Measurements from ENCODE around the gene USP24.

USP24 gene

GRCh38 chr1:55194851-55195250 lies 20.3 kb downstream of the USP24 start:
- no peak for DNase-seq

DNA sequence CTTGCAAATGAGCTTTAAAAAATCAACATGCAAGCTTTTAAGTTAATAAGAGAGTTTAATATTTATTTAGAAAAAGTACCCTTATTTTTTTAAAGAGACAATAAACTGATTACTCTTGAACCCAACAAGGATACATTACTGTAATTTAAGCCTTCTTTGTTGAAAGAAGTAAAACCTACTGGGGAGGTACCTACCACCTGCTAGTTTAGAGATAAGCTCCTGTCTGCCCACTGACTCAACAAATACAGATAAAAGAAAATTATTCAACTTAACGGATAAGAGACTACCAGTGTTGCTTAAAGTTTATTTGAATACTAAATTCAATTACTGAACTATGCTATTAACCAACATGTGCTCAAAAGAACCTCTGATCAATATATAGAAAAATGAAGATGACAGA lies 23.1 kb downstream of the USP24 start:
- DNase-seq, result no peak

DNA sequence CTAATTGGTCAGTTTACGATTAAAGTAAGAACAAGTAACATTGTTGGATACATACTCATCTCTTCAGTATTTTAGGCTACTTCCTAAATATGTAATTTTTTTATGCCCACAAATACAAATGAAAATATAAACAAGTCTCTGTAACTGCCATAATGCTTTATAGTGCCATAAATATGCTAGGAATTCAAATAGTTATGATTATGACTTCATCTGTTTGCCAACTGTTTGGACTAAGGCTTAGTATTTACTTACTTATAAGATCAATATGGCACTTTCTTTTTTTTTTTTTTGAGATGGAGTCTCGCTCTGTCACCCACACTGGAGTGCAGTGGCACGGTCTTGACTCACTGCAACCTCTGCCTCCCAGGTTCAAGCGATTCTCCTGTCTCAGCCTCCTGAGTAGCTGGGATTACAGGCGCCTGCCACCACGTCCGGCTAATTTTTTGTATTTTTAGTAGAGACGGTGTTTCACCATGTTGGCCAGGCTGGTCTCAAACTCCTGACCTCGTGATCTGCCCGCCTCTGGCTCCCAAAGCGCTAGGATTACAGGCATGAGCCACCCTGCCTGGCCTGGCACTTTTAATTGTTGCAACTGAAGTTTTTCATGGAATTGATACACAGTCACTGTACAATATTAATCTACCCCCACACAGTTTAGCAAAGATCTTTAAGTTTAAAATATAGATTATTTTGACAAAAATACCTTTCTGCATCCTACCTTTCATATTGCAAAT lies 23.8 kb downstream of the USP24 start:
- peak; percentile 91 for DNase-seq

DNA sequence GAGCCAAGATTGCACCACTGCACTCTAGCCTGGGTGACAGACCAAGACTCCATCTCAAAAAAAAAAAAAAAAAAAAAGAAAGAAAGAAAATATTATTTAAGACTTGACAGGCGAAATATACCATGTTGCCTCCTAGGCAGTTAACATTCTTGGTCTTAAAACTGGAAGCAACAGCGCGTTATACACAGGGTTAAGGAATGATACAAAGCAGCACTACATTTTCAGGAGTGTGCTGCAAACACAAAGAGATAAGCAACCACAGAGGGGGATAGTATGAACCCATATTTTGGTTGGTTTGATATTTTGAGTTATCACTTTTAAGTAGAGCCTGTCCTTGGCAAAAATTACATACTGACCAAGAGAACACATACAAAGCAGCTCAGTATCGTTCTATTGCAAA lies 25.1 kb downstream of the USP24 start:
- no peak for DNase-seq

- DNase-seq, result no peak
Observed at GRCh38 chr1:55188909-55189308, 26.3 kb downstream of the USP24 start.

- DNase-seq, result no peak
Observed at GRCh38 chr1:55185832-55186231, 29.3 kb downstream of the USP24 start.

GRCh38 chr1:55184859-55185258 lies 30.3 kb downstream of the USP24 start:
- no peak for DNase-seq

- no peak for DNase-seq
Observed at GRCh38 chr1:55181666-55182065, 33.5 kb downstream of the USP24 start.

DNA sequence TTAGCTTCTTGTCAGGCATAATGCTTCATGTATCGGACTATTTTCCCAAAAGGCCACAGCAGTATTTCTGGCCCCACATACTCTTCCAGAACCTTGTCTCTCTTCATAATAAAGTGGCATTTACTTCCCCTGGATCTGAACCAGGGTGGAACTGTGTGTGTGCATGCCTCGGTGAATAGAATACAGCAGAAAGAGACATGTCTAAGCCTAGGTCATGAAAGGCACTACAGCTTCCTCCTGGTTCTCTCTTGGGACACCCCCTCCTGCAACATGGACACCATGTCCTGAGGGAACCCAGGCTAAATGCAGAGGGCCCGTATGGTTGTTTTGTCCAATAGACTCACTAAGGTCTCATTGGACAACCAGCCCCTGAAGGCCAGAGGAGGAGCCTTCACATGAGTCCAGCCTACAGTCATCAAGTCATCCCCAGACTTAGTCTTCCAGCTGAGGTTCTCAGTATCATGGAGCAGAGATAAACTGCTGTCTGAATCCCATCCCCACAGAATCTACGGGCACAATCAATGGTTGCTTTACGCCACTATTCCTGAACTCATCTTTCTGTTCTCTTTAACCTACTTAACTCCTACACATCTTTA lies 35.0 kb downstream of the USP24 start:
- DNase-seq, result no peak

DNA sequence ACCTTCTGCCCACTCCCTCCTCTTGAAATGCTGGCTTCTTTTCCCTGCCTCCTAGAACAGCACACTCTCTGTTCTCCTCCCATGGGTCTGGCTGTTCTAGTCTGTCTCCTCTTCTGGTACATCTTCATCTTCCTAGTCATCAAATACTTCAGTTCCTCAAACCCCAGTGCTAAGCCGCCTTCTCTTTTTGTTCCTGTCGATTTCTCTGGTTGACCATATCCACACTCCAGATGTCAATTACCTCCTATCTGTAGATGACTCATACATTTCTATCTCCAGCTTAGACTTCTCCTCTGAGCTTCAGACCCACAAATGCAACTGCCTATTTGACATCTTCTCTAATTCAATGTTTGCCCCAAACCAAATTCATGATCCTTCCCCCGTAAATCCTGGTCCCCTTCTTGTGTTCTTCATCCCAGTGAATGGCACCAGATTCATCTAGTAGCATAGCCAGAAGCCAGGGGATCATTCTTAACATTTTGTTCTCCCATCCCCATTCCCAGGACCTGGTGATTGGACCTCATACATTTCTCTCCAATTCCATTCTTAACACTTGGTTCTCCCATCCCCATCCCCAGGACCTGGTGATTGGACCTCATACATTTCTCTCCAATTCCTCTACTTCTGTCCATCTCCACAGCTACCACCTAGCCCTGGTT lies 35.9 kb downstream of the USP24 start:
- no peak for DNase-seq

DNA sequence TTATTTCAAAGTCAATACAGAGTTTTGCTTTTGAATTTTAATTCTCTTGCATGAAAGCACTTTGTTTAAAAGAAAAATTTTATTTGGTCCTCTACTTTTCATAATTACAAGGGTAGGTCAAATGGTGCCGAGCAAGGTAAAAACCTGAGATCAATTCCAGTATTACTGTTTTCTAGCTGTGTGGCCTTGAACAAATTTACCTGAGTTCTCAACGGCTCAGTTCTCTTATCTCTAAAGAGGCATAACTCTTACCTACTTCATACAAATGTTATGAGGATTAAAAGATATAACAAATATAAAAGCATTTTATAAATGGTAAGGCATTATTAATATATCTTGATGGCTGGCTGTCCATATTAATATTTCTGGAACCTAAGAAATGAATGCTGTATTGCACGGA lies 42.5 kb downstream of the USP24 start:
- no peak for DNase-seq

GRCh38 chr1:55172272-55172671 lies 42.9 kb downstream of the USP24 start:
- no peak for DNase-seq

DNA sequence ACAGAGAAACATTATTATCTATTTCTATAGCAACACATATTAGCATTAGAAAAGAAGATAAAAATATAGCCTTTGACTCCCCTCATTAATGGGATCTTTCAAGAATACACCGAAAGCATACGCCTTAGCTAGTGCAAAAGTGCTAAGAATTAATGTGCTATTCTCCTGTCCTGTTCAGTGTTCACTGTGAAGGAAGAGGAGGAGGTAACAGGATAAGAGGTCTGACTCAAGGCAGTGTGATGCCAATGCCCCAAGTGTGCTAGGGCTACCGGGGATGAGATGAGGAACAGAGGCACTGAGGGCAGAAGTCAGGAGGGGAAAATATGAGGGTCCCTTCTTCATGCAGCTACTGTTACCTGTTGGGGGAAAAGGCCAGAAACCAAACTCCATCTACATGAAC lies 43.5 kb downstream of the USP24 start:
- no peak for DNase-seq

GRCh38 chr1:55170426-55170825 lies 44.7 kb downstream of the USP24 start:
- no peak for DNase-seq

- DNase-seq, result no peak
Observed at GRCh38 chr1:55169126-55169525, 46.0 kb downstream of the USP24 start.

- no peak for DNase-seq
Observed at GRCh38 chr1:55168353-55168752, 46.8 kb downstream of the USP24 start.

DNA sequence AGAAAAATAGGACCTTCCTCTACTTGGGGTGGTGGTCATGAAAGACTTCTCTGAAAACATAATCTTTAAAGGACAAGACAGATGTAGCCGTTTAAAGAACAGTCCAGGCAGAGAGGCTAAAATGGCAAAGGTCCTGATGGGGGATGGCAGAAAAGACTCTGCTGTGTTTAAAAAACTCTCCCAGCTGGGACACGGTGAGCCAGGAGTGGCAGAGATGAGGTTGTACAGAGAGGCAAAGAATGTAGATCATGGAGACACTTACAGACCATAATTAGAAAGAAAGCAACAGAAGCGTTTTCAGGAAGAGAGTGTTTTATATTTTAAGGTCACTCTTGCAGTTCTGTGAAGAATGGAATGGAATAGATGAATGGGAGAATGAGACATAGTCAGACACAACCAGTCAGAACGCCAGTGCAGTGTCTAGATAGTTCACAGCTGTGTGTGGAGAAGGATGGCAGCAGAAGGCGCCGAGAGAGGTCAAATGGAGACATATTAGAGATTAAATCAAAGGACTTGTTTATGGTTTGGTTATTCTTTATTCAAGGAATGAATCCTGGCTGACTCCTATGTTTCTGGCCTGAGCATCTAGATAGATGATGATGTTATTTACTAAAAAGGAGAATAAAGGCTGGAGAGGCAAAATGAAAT lies 47.8 kb downstream of the USP24 start:
- DNase-seq, result no peak

DNA sequence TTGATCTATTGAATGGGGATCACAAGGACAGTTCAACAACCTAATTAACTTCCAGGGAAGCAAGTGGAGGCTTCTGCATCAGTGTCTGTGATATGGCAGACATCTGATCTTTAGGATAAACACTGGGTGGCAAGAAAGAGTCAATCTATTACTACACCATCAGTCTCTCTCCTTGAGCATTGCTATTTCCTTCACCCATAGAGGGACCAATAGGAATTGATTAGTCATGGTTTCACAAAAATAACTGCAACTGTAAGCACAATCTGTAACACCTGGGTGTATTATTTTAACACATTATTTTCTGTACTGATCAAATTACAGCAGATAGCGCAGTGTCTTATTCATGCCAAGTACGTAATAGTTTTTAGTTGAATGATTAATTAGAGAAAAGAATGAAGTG lies 50.3 kb downstream of the USP24 start:
- DNase-seq, result no peak

DNA sequence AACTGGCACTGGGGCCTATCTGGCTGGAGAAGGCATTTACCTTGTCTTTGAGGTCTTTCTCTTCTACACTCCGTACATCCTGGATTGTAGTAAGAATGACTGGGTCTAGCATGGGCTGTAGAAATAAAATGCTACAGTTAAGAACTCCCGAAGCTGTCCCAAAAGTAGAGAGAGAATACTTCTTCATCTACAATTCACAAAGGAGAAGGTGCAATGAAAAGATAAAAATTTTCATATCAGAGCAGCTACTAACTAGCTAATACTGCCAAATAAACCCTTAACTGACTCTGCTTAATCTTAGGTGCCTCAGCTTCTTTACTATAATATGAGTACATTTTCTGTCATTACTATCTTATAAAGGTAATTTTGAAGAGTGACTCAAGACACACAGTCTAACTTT lies 55.6 kb downstream of the USP24 start:
- DNase-seq, result no peak

DNA sequence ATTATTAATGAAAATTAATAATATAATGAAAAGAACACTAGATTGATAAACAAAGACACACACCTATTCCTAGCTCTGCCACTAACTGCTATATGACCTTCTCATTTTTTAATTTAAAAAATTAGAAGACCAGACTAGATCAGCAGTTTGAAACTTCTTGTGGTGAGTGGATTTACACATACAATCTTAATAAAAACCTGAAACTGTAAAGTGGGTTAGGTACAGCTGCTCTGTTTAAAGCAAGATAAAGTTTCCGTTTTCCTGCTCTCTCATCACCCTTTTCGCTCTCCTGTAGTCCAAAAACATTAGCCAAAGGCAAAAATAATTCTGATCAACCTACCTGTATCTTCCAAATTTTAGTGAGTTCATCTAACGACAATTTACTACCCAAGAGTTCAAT lies 58.6 kb downstream of the USP24 start:
- no peak for DNase-seq

DNA sequence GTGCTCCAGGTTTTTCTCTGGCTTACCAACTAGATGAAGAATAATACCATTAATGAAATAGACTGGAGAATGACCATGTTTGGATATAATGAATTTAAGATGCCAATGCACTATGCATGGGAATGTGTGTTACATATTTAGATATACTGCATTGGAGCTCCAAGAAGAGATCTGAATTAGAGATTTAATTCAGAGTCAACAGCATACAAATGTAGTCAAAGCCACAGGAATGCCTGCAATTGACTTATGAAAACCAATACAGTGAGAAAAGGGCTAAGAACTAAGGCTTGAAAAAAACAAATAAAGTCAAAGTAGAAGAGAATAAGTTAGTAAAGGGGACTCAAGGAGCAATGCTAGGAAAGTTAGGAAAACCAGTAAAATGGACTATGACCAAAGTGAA lies 59.1 kb downstream of the USP24 start:
- no peak for DNase-seq

- DNase-seq, result no peak
Observed at GRCh38 chr1:55155522-55155921, 59.6 kb downstream of the USP24 start.

DNA sequence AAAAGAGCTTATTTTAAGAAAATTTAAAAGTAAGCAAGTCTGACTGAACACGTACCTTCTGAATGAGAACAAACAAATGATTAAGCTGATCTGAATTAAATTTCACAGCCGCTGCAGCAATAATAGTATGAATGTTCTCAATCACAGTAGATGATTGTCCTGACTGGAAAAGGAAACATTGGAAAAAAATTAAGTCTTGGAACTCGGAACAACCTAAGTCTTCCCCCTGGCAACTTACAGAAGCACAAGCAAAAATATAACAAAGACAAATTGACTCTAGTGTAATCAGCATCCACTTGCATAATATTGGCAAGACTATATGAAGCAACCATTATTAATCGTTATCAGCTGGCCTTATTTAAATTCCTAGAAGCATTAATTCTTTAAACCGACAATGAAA lies 60.5 kb downstream of the USP24 start:
- DNase-seq, result no peak

DNA sequence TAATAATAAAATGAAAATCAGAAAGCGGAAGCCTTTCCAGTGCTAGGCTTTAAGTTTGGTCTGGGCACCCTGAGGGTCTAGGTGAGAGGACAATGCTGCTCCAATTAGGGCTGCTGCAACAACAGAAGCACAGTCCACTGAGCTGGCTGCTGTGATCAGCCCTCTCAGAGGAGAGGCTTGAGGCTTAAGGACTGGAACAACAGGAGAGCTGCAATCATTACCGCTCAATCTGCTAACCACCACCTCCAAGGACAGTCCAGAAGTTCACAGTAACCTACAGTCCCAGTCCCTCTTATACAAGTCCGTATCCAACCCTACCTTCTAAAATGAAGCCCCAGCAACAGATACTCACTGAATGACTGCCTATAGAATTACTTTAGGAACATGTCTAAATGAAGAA lies 62.1 kb downstream of the USP24 start:
- no peak for DNase-seq
